ENCODE data around the gene KCNQ2. TPM values are rescaled to one million over a fixed set of nuclear protein-coding genes. Genes with fewer than 3 reads are reported as not detected.

The KCNQ2 gene
- total RNA-seq, 2 donors from 2014 or later: not detected

DNA sequence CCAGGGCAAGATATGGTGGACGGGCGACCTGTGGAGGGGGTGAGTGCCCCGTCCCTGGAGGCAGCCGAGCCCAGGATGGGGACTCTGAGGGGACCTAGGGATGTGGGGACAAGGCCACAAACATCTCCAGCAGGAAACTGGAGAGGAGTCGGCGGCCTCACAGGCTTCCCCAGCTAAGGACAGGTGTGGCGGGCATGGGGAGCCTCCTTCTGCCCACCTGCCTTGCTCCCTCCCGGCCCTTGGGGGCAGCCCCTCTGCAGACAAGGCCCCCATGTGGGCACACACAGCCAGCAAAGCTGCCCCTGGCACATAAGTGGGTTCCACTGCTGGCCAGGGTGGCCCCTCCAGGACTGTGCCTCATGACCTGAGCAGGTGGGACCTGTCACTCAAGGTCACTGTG, 115.9 kb downstream of the KCNQ2 start:
- TF ChIP-seq, protein P1, sequence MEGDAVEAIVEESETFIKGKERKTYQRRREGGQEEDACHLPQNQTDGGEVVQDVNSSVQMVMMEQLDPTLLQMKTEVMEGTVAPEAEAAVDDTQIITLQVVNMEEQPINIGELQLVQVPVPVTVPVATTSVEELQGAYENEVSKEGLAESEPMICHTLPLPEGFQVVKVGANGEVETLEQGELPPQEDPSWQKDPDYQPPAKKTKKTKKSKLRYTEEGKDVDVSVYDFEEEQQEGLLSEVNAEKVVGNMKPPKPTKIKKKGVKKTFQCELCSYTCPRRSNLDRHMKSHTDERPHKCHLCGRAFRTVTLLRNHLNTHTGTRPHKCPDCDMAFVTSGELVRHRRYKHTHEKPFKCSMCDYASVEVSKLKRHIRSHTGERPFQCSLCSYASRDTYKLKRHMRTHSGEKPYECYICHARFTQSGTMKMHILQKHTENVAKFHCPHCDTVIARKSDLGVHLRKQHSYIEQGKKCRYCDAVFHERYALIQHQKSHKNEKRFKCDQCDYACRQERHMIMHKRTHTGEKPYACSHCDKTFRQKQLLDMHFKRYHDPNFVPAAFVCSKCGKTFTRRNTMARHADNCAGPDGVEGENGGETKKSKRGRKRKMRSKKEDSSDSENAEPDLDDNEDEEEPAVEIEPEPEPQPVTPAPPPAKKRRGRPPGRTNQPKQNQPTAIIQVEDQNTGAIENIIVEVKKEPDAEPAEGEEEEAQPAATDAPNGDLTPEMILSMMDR (IDR thresholded peaks at IDR 0.05): no peak
- Histone ChIP-seq H3K27ac (no peak overlapping the region), H3K27me3 (peaks cover 0 to 8% of the 10 kb centered on the region in 2 donors), H3K4me3 (no peak overlapping the region), H3K36me3 (no peaks in the 10 kb centered on the region), H3K4me1 (peaks cover 0 to 38% of the 10 kb centered on the region in 2 donors), H3K9me3 (no peaks in the 10 kb centered on the region)
- DNase-seq (ENCODE audit: low spot score): no peak

DNA sequence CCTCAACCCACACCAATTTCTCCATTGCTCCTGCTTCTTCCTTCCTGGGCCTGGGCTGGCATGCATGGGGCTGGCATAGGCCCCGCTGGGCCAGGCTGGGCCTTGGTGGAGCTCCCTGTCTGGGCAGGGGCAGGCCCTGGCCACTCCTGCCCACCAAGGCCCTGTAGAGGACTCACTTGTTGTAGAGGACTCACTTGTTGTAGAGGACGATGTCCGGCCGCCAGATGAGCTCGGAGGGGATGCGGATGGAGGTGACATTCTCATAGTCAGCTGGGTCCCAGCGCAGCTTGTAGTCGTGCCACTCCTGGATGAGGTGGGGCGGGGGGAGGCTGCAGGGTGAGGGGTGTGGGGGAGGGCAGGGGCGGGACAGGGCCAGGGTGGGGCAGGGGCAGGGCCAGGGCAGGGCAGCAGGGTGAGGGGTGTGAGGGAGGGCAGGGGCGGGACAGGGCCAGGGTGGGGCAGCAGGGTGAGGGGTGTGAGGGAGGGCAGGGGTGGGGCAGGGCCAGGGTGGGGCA, 116.6 kb downstream of the KCNQ2 start:
- no peak for DNase-seq (ENCODE audit: low spot score)

DNA sequence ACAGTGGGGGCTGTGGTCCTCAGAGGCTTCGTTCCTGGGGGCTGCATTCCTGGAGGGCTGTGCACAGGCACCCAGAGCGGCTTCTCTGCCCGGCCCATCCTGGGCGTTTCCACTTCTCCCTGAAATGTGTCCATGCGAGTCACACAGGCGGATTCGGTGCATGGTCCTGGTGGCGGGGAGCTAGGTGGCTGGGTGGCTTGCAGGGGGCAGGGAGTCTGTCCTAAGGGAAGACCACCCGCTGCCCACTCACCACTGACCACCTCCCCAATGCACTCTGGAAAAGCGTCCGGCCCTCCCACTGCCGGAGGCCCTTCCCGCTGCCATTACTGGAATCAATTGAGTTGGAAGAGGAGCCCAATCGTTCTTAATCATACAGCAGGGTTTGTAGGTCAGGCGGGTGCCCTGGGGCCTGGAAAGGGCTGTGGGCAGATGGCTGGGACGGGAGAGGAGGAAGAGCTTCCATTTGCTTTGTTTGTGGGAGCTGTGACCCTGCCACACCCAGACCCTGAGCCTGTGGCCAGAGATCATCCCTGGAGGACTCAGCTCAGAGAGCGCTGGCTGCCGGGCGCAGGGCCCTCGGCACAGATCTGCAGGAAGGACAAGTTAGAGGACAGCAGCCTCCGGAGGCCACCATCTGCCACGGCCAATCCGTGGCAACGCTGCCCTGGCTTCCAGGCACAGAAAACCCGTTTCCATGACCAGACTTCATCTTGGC, 117.7 kb downstream of the KCNQ2 start:
- DNase-seq (ENCODE audit: low spot score): no peak
- peaks cover 0 to 33% of the 10 kb centered on the region in 2 donors for H3K4me1 ChIP-seq
- no peaks in the 10 kb centered on the region for H3K9me3 ChIP-seq
- no peaks in the 10 kb centered on the region for H3K27me3 ChIP-seq
- H3K4me3 ChIP-seq: no peak overlapping the region
- TF ChIP-seq, protein P1 (IDR thresholded peaks at IDR 0.05): no peak
- H3K27ac ChIP-seq: no peak overlapping the region
- H3K36me3 ChIP-seq: no peaks in the 10 kb centered on the region

More for the DNA sequence above, 116.6 kb downstream of the KCNQ2 start:
- H3K4me3 ChIP-seq: no peak overlapping the region
- H3K9me3 ChIP-seq: no peaks in the 10 kb centered on the region
- H3K27me3 ChIP-seq: peaks cover 0 to 8% of the 10 kb centered on the region in 2 donors
- TF ChIP-seq, protein P1 (IDR thresholded peaks at IDR 0.05): no peak
- H3K27ac ChIP-seq: no peak overlapping the region
- H3K36me3 ChIP-seq: no peaks in the 10 kb centered on the region
- peaks cover 0 to 36% of the 10 kb centered on the region in 2 donors for H3K4me1 ChIP-seq

DNA sequence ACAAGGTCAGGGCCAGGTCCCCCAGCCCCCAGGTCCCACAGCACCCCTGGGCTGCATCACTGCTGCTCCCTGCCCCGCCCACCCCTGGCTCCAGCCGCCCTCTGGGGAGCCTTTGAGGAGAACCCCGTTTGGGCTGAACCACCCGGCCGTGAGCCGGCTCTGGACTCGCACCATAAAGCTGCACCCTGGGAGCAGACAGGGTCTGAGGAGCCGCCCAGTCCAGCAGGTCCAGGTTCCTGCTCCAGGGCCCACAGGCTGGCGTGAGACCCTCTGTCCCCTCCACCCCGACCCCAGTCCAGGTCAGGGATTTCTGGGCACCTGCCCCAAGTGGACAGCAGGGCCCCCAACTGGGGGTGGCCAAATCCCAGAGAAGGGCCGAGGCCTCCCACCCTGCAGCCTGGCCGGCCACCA, 119.6 kb downstream of the KCNQ2 start:
- no peaks in the 10 kb centered on the region for H3K27me3 ChIP-seq
- no peak overlapping the region for H3K27ac ChIP-seq
- H3K4me1 ChIP-seq: peaks cover 0 to 25% of the 10 kb centered on the region in 2 donors
- H3K9me3 ChIP-seq: no peaks in the 10 kb centered on the region
- no peak overlapping the region for H3K4me3 ChIP-seq
- no peaks in the 10 kb centered on the region for H3K36me3 ChIP-seq
- DNase-seq (ENCODE audit: low spot score): no peak
- TF ChIP-seq, protein P1 (IDR thresholded peaks at IDR 0.05): no peak

DNA sequence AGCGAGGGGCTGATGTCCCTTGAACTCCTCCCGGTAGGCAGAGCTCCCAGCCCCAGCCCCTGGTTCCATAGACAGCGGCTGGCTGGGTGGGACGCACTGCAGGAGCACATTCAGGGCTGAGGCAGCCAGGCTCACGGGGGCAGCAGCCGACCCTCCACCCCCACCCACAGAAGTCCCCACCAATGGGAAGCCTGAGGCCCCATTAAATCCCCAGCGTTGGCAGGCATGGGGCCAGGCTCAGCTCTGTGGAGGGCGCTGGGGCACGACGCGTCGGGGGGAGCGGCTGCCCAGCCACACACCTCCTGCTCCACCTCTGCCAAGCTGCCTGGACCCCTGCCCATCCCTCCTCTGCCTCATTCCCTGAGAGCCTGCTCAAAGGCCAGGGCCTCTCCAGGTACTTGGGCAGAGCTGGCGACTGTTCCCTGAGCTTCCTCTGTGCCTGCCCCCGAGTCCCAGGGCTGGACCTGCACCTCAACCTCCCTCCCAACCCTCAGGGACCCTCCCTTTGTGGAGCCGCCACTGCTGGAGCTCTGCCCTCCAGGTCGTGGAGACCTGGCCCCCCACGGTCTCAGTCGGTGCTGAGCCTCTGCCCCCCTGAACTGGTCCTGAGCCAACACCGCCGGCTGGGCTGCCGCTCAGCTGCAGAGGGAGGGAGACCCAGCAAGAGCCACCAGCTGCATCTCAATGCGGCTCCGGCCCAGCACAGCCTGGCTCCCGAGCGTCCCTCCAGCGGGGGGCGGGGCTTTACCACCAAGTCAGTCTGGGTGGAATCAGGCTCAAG, 120.5 kb downstream of the KCNQ2 start:
- Histone ChIP-seq H3K4me3 (no peak overlapping the region), H3K4me1 (peaks cover 0 to 19% of the 10 kb centered on the region in 2 donors), H3K27ac (no peak overlapping the region), H3K27me3 (no peaks in the 10 kb centered on the region), H3K36me3 (no peaks in the 10 kb centered on the region), H3K9me3 (no peaks in the 10 kb centered on the region)
- TF ChIP-seq, protein P1 (IDR thresholded peaks at IDR 0.05): no peak
- no peak for DNase-seq (ENCODE audit: low spot score)

All from right atrium auricular region (tissue), 2 donors.